Inflammatory macrophage treated with lipopolysaccharide for 4 hours (primary cell): Measurements from ENCODE around the gene SLC22A4.
A peak's percentile ranks its signal among the peaks of the same experiment; 100 is the strongest.

Experiments
- DNase-seq: peaks from one replicate; pipeline ENCODE4 v3.0.0-alpha.2; 2020

The SLC22A4 gene

GRCh38 chr5:132353486-132353995 lies 59.3 kb downstream of the SLC22A4 start:
- DNase-seq, result no peak

DNA sequence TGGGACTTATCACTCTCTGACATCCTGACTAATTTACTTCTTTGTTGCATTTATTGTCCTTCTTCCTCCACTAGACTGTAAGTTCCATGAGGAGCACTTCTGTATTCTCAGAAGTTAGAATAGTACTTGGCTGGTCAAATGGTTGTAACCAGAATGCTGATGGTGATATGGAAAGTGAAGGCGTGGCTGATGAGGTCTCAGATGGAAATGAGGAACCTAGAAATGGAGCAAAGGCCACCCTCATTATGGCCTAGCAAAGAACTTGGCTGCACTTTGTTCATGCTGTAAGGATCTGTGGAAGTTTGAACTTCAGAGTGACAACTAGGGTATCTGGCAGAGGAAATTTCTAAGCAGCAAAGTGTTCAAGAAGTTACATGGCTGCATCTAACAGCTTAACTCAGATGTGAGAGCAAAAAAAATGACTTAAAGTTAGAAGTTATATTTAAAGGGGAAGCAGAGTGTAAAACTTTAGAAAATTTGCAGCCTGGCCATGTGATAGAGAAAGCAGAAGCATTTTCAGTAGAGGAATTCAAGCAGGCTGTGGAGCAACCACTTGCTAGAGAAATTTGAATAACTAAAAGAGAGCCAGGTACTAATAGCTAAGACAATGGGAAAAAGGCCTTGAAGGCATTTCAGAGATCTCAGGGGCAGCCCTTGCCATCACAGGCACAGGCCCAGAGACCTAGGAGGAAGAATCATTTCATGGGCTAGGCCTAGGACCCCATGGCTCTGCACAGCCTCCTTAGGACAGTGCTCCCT lies 60.4 kb downstream of the SLC22A4 start:
- DNase-seq, result peak; percentile 79

GRCh38 chr5:132355140-132355765 lies 61.1 kb downstream of the SLC22A4 start:
- no peak for DNase-seq

GRCh38 chr5:132358775-132359174 lies 64.6 kb downstream of the SLC22A4 start:
- no peak for DNase-seq

DNA sequence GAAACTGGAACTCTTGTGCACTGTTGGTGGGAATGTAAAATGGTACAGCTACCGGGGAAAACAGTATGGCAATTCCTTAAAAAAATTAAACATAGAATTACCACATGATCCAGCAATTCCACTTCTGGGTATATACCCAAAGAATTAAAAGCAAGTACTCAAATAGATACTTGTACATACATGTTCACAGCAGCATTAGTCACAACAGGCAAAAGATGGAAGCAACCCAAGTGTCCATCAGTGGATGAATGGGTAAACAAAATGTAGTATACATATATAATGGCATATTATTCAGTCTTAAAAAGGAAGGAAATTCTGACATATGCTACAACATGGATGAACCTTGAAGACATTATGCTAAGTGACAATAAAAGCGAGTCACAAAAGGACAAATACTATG lies 67.9 kb downstream of the SLC22A4 start:
- no peak for DNase-seq

- DNase-seq, result peak; percentile 31
Measured at GRCh38 chr5:132363431-132364112, 69.4 kb downstream of the SLC22A4 start.

DNA sequence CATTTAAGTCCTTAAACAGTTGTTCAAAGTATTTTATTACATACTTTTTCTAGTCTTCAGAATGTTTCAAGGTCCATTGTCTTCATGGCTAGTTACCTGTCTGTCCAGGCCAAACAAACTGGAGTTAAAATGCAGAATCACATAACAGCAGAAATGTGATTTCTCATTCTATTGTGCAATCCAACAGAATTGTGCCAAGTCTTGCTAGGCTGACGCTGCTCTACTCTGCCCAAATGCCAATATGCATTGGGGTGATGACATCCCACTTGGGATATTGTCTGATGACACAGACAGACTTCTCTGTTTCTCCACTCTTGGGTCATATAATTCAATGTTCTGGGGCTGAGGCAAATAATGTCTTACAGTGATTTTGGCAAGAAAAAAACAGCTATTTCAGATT lies 70.1 kb downstream of the SLC22A4 start:
- peak; percentile 96 for DNase-seq

DNA sequence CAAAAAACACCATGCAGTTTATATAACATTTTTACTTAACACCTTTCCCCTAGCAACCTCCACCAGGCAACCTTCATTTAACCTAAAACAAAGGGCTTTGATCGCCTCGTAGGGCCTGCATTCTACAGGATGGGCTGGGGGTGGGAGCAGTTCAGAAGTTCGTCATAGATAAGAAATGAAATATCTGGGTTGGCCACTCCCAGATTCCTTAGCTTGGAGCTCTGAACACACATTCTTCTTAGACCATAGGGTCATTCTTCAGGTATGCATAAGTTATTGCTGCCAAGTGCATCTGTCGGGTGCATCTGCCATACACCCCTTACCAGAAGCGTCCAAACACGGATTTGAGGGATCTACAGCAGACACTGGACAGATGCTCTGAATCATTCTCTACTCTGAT lies 71.0 kb downstream of the SLC22A4 start:
- no peak for DNase-seq

GRCh38 chr5:132368186-132368585 lies 74.0 kb downstream of the SLC22A4 start:
- DNase-seq, result no peak

DNA sequence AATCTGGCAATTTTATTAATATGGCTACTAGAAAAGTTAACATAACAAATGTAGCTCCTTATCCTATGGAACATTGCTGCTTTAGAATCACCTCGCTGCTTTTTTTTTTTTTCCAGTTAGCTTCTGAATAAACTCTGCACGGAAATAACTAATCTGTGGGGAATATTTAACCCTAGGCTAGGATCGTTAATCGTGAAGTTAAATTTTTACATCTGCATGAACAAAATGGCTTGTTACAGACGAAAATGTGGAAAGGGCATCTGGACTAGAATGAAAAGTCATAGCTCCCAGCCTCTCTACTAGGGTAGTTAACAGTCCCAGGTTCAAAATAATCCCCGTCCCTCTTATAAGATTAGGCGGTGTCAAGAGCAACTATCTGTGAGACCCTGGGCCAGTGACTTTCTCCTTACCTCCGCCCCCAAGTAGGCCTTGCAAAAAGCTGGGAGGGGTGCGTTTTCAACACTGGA lies 74.8 kb downstream of the SLC22A4 start:
- no peak for DNase-seq

DNA sequence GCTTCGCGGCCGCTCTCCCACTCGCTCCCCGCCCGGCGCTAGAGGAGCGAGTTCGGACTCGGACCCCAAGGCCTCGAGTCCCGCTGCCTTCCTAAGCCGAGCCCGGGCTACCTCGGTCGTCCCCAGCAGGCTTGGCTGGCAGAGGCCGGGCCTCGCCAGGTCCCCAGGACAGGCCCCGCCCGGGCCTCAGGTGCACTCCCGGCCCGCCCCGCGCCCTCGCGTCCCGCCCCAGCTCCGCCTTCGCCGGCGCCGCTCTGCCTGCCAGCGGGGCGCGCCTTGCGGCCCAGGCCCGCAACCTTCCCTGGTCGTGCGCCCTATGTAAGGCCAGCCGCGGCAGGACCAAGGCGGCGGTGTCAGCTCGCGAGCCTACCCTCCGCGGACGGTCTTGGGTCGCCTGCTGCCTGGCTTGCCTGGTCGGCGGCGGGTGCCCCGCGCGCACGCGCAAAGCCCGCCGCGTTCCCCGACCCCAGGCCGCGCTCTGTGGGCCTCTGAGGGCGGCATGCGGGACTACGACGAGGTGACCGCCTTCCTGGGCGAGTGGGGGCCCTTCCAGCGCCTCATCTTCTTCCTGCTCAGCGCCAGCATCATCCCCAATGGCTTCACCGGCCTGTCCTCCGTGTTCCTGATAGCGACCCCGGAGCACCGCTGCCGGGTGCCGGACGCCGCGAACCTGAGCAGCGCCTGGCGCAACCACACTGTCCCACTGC lies 75.4 kb downstream of the SLC22A4 start, which contains the start of gene SLC22A5:
Gene SLC22A5, plus strand, starts transcription at position 237 of the 707 bp plus-strand sequence. Its CDS starts 263 bp downstream, at position 500.
- peak; percentile 54 for DNase-seq

GRCh38 chr5:132370181-132370970 lies 76.2 kb downstream of the SLC22A4 start:
- DNase-seq, result no peak

- DNase-seq, result no peak
Measured at GRCh38 chr5:132370971-132371602, 76.9 kb downstream of the SLC22A4 start.

GRCh38 chr5:132371603-132371994 lies 77.4 kb downstream of the SLC22A4 start:
- DNase-seq, result no peak

DNA sequence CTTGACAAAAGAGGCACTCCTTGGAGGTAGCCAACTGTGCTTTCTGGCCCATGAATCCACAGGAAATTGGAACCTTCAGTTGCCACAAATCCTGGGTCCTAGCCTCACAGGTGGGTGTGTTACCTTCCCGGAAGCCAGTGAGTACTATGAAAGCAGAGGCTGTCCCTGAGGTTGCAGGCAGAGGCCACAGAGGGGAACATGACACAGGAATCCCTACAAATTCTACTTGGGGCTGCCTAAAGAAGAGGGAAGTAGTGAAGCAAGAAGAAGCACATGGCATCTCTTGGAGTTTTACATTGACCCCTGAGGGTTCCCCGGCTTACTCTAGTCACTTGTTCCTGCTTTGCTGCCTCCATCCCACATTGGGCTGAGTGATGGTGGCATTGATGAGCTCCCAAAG lies 77.9 kb downstream of the SLC22A4 start:
- DNase-seq, result peak; percentile 76

DNA sequence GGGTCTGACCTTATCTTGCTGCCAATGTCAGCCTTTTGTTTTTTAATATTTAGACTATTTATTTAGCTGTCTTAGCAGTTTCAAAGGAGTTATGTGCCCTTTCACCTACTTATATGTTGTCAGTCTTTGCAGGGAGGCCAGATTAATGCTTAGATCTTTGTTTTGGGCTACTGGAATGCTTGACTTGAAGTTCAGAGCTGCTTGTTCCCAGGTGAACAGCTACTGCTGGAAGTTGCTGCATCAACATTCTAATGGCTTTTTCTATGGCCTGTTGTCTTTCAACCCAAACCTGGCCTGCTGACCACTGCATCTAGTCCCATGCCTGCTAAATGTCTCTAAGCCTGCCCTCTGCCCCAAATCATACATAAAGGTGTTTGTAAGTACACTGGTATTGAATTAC lies 78.3 kb downstream of the SLC22A4 start:
- no peak for DNase-seq

DNA sequence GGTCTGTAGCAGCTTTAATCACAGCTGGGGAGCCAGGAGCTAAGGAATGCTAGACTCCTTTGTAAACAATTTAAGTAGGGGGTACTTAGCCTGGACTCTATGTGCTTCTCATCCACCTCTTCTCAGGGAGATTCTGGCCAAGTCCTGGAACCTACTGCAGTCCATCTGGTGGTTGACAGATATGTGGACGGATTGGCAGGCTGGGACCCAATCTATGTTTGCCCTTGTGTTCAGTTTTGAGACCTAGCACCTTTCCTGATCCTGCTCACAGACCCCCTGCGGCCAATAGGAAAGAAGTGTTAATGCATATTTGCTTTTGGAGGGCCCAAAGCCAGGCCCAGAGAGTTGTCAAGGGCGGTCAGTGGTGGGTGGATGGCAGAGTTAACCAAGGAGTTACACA lies 81.8 kb downstream of the SLC22A4 start:
- DNase-seq, result no peak

DNA sequence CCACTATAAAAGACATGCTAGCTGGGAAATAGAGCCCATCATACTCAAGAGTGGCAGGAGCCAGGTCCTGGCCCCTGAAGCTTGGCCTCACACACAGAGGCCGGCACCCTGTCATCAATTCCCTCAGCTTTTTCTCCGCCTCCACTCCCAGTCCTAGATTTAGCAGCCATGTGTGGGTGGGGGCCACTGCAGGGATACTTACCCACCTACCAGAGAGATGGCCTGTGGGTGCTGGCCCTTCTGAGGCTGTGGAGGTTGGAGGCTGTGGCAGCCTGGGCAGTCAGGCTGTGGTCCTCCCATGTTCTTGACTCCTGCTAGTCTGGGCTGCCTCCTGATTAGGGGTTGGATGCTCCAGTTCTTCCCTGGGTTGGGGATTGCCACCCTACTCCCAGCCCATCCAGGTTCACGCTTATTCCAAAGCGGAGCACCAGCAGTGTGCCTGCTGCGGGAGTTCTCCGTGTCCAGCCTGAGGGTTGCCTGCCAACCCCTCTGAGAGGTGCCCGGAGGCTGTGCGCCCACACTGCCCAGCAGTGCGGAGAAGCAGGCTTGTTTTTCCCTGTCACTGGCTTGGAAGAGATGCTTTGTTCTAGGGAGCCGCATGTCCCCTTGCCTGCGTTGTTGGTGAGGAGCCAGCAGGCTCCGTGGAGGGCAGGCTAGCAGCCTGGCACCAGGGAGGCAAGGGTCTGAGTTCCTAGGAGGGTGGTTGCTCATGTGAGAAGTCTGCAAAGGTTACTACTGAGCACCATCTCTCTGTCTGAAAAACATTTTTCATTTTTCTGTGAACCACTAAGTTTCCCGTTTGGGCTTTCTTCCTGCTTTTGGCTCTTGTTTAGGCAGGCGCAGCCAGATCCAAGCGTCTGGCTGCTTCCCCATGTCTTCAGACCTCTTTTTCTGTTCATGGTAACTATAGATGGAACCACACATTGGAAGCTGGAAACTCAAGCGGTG lies 82.8 kb downstream of the SLC22A4 start:
- DNase-seq, result no peak

- DNase-seq, result no peak
Measured at GRCh38 chr5:132377738-132378137, 83.5 kb downstream of the SLC22A4 start.

GRCh38 chr5:132378580-132378979 lies 84.4 kb downstream of the SLC22A4 start:
- no peak for DNase-seq
